ENCODE results near the gene PAM.
"Not testable (repeated sequence)": the region's sequence is repeated elsewhere in the genome, so short reads cannot be mapped to it uniquely, and the experiment has no call there.

The PAM gene

DNA sequence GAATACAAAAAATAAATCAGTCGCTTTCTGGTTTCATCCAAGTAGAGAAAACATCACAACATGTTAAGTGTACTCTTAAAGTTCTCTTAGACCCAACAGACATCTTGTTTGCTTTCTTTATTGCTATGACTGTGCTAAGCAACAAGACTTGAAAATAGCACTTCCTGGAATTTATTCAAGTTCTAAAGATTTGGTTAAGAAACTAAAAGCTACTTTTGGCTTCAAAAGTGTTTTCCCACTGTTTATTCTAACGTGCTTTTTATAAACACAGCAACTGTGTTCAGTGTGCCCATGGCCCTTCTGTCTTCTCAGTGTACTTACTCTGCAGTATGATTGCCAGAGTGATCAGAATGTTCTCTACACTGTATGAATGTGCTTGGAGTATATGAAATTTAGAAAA, 255.1 kb downstream of the PAM start:
- DNase-seq: no peak

DNA sequence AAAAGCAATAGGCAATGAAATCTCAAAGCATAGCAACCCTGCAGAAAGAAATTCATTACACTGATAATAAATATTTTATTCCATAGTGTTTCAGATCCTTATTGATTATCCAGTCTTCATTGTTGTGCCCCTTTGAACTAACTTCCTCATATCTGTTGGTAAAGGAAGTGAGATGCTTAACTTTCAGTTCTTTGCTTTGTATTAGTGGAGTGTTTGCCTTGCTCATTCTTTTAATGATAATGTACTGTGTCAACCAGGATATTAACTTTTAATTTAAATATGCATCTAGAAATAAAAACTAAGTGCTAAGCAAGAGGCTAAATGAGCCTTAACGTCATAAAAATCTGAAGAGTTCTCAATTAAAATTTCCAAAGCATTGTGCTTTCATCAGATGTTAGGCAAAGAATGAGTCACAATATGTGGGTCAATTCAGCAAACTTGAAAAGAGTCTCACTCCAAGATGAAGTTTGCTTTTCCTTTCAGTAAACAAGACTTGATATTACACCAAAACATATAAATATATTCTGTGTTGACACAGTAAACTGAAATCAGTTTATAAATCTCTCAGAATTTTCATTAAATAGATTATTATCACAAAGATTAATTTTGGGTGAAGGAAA, 258.9 kb downstream of the PAM start:
- no peak for DNase-seq

DNA sequence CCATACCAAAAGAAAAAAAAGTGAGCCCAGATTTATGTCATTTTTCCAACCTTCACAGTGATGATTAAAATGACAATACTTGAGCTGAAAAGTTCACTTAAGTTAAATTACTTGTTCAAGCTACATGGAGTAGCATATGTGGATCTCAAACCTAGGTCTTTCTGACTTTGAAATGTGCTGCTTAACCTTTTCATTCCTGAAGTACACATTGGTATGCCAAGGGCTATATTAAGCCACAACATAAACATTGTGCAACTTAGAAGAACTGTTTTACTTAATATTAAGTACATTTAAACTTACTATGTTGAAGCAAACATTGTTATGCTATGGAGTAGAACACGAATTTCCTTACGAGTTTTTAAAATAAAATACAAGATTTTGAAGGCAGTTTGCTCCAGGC, 259.9 kb downstream of the PAM start:
- no peak for DNase-seq

DNA sequence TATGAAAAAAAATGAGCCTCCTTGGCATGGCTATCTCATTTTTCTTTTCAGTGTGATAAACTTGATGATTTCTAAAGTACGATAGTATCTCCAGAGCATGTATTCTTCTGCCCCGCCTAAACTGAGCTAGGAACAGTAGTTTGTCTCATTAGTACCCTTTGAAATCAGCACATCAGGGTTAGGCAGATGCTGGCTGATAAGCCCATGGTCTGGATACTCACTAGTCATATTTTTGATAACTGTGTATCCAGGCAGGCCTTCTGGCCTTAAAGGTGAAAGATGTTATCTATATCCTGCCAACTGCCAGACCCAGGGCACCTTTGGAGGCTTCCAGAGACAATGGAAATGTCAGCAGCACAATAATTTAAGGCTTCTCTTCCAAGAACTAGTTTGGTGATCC, 261.1 kb downstream of the PAM start:
- no peak for DNase-seq

DNA sequence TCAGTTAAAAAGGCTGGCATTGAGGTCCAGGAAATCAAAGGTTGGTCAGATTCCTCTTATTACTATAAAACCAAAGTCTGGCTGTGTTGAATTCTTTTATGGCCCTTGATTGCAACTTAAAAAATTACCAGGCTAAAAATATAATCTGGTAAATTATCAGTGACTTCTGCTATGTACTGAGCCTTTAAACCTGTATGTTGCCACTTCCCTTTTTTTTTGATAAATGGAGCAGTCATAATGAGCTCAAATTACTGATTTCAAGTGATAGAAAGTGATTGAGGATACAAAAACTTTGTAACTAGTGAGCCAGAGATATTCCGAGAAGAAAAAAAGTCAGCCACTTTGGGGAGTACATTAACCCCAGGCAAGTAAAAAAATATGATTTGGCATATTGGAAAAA, 264.7 kb downstream of the PAM start:
- DNase-seq: no peak

DNA sequence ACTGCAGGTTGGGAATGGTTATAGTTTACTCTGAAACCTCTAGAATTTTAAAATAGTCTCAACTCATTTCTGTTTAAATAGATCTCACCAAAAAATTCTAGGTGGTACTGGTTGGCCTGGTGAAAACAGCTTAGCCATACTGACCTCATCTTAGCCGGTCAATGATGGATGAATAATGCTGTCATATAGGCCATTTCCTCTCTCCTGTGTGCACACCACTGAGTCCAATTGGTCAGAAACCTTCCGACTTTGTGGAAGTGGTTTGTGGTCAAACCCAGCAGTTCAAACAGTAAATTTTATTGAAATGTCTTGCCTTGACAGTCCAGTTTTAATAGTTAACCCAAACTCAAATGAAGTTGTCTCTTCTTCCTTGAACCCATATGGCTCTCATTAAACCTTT, 266.2 kb downstream of the PAM start:
- DNase-seq: no peak

DNA sequence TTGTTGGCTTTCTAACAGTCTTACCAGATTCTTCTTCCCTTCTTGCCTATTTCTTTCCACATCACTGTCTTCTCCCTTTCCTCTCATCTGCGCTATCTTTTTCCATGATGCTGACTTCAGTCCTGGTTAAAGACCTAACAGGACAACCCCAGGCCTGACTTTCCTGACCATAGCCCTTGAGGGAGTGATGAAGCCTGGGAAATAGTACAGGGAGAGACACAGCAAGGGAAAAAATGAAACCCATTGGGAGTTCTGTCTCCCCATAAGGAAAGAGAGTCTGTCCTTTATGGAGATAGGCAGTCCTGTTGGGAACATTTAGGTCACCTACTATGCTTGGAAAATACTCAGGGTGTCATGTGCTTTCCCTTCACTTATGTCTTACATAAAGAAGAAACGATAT, 272.2 kb downstream of the PAM start:
- DNase-seq: no peak

DNA sequence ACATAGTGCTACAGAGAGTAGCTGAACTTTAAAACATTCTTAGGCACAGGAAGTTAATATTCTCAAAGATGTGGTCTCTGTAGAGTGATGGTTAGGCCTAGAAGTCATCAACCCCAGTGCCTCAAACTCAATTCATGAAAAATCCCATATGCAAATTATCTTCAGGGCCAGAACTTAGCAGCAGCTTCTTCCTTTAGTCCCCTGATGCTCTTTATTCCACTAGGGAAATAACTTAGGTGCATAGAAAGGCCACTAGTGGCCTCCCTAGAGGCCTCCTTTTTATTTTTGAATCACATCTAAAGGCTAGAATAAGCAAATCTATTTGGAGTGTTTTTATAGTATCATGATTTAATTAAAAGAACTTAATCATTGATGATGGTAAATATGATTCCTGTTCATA, 276.5 kb downstream of the PAM start:
- no peak for DNase-seq

DNA sequence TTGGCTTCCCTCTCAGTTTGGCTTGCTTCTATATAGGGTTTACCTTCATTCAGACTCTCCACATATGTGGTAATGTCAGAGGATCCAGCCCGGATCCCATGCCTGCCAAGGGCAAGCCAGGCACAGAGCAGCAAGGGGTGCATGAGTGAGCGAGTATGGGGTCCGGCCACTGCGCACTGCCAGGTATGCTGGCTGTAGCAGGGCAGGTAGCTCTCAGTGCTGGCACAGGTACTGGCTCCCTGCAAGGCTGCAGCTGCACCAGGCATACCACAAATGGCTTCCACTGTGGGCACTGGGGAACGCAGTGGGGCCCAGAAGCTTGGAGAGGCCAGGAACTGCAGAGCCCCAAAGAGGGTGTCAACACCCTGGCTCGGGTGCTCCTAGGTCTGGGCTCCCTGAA, 278.6 kb downstream of the PAM start:
- no peak for DNase-seq

DNA sequence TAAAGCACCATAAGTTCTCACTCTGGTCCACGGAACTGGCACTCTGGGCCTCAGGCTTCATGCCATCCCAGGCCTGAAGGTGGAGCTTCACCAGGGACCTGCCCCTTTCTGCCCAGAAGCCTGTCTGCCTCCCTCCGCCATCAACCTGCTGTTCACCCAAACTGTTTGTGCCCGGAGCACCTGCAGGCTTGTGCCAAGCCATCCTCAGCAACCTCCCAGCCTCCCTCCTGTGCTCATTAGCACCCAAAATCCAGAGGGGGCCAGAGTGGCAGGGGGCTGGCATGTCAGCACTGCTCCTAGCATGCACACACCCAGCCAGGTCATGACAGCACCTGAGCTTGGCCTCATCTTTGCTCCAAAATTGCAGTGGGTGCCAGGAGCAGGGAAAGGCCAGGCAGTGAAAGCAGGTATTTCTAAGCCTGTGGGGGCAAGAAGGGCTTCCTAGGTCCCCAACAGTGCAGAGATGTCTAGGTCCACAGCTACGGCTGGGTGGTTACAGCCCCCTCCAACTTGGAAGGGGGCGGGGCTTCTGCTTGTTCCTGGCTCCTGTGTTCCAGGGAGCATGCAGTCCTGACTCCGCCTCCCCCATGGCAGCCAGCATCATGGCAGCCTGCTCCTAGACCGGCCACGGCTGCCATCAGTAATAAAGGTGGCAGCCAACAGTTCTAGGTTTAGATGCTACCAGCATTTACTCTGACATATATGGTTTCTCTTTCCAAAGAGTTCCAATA, 279.7 kb downstream of the PAM start:
- DNase-seq: no peak

DNA sequence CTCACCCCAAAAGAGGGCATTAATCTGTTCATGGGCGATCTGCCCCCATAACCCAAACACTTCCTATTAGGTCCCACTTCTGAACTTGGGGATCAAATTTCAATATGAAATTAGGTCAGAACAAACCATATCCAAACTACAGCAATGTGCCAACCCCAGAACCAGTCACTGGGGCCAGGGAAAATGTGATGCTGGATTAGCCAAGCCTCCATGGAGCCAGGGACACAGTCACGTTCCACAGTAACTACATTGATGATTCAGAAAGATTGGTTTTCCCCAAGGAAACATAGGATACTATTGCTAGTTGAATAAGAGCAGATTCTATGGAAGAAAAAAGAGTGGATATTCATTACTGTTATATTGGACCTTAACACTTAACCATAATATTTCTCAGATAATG, 280.6 kb downstream of the PAM start:
- no peak for DNase-seq

DNA sequence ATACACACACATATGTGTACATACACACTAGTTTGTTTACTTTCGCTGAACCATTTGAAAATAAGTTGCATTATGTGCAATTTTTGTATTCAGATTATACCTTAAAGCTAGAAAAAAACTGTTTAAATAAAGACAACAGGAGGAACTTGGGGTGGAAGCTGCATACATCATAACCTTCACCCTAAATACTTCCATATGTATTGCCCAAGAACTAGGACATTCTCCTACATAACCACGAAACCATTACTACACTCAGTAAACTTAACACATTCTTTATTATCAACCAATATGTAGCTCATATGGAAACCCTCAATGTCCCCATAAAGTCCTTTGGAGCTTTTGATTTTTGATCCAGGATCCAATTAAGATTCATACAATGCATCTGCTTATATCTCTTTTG, 281.5 kb downstream of the PAM start:
- DNase-seq: no peak

DNA sequence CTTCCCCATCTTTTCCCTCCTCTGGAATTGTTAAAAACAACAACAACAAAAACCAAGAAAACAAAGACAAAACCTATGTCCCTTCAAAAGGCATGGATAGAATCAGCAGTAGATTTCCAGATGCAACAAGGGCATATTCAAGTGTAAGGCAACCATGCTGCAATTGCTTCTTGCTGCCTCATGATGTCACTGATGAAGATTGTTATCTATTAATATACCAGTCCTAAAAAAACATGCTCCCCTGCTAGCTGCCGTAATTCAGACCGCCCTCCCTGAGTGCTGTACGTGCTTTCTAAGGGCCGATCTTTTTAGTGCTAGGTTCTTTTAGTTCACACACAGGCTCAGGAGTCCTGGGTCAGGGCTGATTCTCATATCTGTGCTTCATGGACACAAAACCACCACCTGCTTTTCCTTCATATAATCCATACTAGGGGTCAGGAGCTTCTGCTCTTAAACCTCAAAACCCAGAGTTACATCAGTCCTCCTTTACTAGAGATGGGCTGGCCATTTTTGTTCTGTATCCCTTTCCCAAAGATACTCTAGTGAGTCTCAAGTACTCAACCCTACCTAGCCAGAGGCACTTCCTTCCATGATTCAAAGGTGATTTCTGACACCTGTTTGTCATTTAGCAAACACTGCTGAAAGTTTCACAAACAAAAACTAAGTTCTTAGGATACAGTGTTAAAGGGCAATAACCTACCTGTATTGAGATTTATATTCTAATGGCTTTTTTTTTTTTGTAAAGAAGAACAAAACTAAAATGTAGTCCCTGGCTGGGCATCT, 282.8 kb downstream of the PAM start:
- DNase-seq: no peak

DNA sequence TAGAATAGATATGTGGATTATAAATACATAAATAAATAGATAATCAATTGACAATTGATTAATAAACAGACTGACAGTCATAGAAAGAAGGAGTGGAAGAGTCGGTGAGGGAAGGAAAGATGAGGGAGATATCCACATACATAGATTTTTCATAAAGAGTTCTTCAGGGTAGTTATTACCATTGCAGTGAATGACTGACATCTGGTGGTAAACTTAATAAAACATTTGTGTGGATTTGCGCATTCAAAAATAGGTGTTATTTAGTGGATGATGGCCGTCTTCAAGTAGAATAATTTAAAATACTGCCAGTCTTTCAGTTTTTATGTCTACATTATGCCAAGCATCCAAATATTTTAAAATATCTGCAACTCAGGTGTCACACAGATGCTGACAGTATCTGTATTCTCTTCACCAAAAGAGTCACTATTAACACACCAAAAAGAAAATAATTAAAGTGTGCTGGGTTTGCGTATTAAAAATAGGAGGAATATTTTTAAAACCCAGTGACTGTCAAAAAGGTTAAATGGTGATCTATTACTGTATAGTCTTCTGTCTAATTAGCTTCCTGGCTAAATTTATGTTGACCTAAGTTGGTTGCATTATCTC, 286.1 kb downstream of the PAM start:
- DNase-seq: no peak

DNA sequence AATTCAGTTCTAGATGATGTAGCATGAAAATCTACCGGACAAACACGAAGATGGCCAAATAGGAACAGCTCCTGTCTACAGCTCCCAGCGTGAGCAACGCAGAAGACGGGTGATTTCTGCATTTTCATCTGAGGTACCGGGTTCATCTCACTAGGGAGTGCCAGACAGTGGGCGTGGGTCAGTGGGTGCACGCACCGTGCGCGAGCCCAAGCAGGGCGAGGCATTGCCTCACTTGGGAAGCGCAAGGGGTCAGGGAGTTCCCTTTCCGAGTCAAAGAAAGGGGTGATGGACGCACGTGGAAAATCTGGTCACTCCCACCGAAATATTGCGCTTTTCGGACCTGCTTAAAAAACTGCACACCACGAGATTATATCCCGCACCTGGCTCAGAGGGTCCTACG, 291.6 kb downstream of the PAM start:
- not testable (repeated sequence) for DNase-seq

DNA sequence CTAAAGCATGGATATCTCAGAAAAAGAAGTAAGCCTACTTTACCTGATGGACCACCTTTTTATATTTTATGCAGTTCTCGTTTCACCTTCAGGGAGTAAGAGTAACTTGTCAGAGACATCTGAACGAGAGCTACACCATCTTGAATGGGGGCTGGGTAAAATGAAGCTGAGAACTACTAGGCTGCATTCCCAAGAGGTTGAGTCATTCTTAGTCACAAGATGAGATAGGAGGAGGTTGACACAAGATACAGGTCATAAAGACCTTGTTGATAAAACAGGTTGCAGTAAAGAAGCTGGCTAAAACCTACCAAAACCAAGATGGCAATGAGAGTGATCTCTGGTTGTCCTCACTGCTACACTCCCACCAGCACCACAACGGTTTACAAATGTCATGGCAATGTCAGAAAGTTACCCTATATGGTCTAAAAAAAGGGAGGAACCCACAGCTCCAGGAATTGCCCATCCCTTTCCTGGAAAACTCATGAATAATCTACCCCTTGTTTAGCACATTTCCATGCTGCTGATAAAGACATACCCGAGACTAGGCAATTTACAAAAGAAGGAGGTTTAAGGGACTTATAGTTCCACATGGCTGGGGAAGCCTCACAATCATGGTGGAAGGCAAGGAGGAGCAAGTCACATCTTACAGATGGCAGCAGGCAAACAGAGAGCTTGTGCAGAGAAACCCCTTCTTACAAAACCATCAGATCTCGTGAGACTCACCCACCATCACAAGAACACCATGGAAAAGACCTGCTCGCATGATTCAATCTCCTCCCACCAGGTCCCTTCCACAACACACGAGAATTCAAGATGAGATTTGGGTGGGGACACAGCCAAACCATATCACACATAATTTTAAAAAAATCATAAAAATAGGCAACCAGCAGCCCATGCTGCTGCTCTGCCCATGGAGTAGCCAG, 302.4 kb downstream of the PAM start:
- DNase-seq: no peak

DNA sequence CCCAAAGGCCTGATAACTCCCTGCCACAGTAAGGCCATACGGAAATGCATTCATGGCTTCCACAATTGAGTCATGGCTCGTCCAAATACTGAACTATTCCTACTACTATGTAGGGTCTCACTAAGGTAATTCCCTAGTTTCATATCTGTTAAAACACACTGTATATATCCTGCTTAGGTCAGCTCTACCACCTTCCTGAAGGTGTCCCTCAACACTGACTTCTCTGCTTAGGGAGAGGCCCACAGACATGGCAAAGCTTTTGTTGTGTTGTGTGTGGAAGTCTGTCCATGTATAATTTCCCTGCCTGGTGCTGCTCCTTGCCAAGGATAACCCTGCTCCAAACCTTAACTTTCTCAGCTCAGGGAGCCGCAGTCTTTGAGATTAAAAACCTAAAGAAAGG, 304.4 kb downstream of the PAM start:
- DNase-seq: no peak

DNA sequence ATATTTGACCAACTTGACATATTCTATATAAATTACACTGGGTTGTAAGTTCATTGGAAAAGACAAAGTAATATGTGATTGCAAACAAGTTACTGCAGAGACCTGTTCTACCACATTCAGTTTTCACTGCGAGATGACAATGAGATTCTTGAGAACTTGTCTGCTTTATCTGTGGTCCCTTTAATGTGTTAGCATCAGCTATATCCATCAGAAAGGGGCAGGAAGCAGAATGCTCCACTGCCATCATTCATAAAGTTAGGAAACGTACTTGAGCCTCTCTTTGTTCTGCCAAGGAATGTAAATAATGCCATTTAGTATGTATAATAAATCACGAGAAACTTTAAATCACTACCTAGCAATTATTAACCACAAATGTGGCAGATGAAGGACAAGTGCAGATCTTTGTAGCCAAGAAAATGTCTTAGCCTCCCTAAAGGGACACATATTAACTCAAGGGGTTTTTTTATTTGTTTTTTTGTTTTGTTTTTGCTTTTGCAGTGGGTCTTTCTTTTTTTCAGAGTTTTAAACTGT, 305.4 kb downstream of the PAM start:
- DNase-seq: no peak

DNA sequence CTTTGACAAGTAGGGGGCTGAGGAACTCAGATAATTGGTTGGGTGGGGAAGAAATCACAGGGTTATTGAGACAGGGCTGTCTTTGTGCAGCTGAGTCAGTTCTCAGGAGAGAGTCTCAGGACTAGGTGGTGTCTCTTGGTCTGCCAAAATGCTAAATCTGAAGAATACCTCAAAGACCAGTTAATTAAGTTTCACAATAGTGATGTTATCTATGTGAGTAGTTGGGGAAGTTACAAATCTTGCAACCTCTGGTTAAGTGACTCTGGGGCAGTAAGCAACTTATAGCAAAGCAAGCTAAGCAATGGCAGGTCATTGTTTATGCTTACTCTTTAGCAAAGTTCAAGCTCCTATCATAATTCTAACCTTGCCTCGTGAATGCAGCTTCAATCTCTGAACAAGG, 311.2 kb downstream of the PAM start:
- no peak for DNase-seq

DNA sequence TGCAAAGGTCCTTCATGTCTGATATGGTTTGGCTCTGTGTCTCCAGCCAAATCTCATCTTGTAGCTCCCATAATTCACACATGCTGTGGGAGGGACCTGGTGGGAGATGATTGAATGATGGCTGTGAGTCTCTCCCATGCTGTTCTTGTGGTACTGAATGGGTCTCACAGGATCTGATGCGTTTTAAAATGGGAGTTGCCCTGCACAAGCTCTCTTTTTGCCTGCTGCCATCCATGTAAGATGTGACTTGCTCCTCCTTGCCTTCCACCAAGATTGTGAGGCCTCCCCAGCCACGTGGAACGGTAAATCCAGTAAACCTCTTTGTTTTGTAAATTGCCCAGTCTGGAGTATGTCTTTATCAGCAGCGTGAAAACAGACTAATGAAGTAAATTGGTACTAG, 318.4 kb downstream of the PAM start:
- not testable (repeated sequence) for DNase-seq

DNA sequence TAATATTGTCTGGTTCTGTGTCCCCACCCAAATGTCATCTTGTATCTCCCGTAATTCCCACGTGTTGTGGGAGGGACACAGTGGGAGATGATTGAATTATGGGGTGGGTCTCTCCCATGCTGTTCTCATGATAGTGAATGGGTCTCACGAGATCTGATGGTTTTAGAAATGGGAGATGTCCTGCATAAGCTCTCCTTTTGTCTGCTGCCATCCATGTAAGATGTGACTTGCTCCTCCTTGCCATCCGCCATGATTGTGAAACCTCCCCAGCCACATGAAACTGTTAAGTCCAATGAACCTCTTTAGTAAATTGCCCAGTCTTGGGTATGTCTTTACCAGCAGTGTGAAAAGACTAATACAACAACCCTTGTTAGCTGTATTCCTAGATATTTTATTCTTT, 320.3 kb downstream of the PAM start:
- no peak for DNase-seq
